DLD1 (cell line): ENCODE results near the gene MAST4.

ENCODE experiments used
- in situ Hi-C: cut with HindIII; loops from 2 replicates; pipeline ENCODE4 v1.10.0; 2017; ENCODE audit warnings: low sequenced_read_pairs

MAST4 gene

DNA sequence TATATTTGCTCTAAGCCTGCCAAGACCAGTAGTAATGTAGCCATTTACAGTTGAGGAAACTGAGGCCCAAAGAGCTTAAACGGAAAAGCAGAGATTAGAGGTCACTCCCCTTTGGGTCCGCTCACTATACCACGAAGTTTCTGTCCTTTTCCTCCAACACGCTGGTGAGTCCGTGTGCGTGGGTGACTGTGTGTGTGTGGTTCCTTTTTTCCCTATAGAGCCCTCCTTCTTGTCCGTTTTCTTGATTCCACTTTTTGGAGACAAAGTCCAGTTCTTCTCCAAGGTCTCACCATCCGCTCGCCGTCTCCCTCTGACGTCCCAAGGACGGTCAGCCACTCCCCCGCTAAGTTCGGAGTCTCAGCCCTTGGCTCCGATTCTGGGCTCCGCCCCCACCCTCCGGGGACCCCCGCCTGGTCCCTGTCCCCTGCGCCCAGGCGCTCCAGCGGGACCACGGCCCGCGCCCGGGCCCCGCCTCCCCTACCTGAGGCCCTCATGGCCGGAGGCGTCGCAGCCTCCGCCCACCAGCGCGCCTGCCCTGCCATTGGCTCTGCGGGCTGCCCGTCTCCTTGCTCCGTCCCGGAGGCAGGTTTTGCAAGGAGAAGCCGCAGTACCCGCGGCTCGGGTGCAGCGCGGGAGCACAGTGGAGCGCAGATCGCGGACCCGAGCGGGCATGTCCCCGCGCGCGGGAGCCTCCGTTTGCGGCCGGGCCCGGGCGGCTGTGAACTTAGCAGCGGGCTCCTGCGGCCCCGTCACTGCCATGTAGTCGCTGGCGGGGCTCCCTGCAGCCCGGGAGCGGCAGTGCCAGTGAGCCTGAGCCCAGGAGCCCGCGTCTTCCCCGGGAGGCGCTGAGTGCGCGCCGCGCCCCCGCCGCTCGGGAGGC is at the start of gene MAST4:
TSS of gene MAST4 (plus strand) at position 638 of the 880 bp plus-strand sequence. CDS start 263 bp downstream, outside the sequence.
- in situ Hi-C loops: no loop called here

DNA sequence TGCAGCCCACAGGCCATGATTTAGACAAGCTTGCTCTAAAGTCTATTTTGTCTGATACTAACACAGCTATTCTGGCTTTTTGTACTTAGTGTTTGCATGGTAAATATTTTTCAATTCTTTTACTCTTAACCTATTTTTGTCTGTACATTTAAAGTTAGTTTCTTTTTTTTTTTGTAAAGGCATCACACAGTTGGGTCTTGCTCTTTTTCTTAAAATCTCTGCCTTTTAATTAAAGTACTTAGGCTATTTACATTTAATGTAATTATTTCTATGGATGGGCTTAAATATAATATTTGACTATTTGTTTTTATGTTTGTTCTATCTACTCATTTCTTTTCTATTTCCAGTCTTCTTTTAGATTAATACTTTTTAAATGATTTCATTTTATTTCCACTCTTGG is 49.7 kb upstream of the MAST4 start:
- in situ Hi-C loops: no loop called here

DNA sequence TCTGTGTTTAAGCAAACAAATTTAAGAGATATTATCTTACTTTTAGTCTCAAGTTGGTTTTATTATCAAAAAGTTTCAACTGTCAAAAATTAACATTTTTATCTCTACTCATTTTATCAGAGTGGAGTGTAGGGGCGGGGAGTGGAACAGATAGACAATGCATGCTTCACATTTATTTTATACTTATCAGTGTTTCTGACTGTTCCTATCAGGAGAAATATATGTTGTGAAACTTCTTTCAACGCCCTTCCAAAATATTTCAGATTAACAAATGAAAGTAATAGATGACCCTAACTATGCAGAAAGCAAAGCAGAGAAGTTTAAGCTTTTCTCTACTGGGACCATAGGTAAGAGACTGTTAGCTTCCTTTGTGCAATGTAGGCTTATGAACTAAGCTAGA is 44.9 kb upstream of the MAST4 start:
- in situ Hi-C loops: no loop called here

DNA sequence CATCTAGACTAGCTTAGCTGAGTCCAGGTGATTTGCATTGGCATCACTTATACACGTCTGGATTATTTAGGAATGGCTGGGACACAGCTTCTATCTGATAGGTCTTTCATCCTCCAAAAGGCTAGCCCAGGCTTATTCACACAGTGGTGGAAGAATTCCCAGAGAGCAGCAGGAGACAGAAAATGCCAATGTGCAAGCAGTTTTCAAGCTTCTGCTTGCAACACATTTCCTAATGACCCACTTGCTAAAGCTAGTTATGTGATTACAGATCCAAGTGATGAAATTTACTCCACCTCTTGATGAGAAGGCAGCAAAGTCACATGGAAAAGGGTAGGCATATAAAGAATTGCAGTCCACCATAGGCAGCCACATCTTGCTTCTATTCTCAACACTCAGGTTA is 44.2 kb upstream of the MAST4 start:
- in situ Hi-C loops: no loop called here

DNA sequence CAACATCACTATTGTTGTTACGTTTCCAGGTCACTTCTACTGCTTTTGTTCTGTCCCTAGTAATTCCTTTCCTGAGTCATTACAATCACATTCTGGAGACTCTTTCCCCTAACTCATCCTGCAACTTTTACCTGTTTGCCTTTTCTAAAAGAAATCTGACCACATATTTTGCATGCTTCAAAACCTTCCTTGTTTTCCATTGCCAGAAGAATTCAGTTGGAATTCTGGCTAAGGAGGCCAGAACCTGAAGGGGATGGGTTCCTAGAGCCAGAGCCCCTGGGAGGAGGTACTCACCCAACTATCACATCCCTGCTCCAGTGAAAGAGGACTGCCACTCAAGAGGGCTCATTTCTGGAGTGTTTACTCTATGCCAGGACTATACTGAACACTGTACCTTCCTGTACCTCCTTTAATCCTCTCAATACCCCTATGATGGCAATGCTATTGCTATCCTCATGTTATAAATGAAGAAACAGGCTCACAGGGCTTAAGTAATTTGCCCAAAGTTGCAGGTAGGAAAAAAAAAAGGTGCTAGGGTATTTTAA is 42.8 kb upstream of the MAST4 start:
- in situ Hi-C loops: no loop called here

DNA sequence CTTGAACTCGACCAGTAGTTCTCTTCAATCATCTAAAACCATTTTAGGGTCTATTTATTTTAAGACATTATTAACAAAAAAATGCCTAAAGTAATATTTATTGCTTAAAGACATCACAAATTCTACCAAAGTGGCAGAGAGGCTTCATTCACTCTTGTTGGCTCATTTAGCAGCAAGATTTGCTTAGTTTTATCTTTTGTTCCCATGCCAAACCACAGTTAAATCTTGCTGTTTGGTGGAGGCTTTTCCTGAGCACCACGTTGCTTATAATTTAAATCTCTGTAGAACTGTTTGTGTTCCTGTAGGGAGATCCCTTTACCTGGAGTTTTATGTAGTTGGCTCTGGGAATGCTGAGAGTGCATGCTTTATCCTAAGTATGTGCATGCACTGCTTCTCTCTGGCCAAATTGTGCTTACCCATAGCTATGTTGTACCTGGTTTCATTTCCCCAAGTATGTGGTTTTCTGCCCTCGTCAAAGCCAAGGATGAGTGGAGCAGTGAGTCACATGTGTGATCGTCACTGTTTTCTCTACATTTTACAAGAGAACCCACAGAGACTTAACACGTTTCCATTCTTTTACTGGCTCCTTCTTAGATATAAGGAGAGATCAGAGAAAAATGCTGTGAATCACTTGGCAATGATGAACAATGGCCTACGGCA is 42.1 kb upstream of the MAST4 start:
- in situ Hi-C loops: no loop called here

DNA sequence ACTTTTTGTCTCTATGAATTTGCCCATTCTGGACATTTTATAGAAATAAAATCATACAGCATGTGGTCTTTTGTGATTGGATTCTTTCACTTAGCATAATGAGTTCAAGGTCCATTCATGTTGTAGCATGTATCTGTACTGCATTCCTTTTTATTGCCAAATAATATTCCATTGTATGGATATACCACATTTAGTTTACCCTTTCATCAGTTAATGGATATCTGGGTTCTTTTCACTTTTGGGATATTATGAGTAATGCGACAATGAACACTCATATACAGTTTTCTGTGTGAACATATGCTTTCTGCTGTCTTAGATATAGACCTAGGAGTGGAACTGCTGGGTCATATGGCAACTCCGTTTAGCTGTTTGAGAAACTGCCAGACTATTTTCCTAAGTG is 41.3 kb upstream of the MAST4 start:
- in situ Hi-C loops: no loop called here

DNA sequence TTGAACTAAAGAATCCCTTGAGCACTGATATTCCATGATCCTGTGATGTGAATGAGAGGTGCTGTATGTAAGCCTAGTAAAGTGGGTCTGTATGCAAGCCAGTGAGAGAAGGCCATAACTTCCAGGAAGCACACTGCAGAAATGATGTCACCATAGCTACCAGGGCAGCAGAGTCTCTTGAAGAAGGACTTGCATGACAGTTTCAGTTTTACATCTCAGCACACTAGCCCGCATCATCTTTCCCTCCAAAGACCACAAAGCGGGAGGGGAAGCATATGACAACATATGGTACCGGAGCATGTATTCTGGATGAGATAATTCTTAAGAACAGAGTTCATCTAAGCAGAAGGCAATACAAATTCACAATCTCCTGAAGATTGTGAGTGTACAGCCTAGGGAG is 37.6 kb upstream of the MAST4 start:
- in situ Hi-C loops: no loop called here

DNA sequence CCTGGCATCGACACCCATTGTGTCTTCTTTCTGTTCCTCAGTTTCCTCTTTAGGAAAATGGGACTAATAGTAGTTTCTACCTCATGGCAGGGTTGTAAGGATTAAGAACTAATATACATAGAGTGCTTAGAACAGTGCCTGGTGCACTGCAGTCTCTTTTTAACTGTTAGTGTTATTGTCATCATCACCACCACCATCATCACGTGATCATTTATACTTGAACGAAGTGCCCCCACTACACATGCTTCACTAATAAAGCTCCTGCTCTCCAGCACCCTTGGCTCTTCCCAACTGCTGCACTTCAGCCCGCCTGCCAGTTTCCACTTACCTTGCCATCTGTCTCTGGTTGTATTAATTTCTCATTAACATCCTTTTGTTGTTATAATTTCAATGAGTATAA is 35.8 kb upstream of the MAST4 start:
- in situ Hi-C loops: no loop called here

DNA sequence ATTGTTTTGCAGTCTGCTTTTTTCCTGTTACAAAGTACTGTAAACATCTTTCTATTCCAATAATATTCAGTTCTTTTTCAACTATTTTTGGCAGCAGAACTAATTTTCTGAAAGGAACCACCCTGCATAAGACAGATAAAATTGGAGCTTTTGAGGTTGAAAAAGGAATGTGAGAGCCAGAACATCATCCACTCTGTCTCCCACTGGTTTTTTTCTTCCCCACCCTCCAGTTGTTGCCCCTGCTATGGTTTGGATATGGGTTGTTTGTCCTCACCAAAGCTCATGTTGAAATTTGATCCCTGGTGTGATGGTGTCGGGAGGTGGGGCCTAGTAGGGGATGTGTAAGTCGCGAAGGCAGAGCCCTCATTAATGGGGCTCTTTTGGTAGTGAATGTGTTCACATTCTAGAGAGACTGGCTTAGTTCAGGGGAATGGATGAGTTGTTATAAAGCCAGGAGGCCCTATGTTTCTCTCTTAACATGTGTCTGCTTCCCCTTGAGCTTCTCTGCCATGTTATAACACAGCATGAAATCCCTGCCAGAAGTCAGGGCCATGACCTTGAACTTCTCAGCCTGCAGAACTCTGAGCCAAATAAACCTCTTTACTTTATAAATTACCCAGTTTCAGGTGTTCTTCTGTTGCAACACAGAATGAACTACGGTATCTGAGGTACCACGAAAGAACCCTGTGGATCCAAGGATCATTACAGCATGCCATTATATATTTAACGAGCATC is 34.8 kb upstream of the MAST4 start:
- in situ Hi-C loops: no loop called here

DNA sequence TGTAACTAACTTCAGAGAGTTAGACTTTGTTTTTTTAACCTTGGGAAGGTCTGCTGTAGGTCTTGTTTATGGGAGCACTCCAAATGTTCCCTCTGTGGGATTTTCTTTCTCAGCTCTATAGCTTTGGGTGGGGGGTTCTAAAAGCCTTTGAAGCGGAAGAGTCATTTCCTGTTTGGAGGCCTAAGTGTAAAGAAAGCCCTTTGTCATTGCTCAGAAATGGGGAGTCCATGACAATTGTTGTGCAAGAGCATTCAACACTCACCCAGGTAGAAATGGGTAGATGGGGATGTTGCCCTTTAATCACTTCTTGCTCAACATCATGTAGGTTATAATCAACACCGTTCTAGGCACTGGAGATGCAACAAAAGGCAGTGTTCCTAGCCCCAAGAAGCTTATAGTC is 30.3 kb upstream of the MAST4 start:
- in situ Hi-C loops: no loop called here

DNA sequence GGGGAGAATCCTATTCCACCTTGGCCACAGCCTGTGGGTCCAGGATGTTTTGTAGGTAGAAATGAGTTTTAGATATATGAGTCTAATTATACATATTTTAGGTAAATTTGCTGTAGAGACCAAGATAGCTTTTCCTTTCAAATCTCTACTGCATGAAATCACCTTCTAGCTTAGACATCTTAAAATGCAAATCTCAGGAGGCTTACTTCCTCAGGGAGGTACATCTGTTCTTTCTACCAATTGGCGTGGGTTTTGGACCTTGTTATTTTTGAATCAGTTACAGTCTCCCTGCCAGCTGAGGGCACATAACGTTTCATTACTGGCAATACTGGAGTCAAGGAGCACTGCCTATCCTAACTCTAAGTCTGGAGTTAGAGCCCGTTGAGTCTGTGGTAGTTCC is 28.7 kb upstream of the MAST4 start:
- in situ Hi-C loops: no loop called here

DNA sequence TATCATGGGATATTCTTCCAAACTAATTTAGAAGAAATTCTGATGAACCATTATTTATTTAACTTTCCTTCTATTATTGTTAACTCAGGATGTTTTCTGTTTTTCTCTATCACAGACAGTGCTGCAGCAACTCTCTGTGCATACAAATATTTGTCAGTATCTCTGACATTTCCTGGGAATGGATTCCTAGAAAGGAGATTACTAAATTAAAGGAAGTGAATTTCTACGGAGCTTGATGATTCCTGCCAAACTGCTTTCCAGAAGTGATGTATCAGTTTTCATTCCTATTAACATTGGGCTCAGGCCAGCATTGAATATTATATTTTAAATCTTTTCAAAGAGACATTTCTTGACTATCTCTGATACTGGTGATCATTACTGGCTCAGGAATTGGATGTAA is 26.0 kb upstream of the MAST4 start:
- in situ Hi-C loops: no loop called here

DNA sequence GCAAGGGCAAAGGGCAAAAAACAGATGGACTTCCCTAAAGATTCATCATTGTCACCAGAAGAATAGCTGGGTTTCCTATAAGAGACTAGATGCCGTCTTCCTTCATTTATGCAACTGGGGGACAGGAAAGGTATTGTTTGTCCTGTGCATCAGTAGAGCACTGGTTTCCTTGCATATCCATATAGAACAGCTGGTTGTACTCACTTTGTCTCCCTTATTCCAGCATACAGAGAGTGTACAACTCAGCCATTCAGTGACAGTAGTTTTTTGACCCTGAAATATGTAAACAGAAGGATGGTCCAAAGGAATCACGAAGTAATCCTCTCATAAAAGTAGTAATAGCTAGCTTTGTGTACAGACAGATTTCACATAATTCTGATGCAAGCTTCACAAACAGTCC is 22.5 kb upstream of the MAST4 start:
- in situ Hi-C loops: no loop called here

DNA sequence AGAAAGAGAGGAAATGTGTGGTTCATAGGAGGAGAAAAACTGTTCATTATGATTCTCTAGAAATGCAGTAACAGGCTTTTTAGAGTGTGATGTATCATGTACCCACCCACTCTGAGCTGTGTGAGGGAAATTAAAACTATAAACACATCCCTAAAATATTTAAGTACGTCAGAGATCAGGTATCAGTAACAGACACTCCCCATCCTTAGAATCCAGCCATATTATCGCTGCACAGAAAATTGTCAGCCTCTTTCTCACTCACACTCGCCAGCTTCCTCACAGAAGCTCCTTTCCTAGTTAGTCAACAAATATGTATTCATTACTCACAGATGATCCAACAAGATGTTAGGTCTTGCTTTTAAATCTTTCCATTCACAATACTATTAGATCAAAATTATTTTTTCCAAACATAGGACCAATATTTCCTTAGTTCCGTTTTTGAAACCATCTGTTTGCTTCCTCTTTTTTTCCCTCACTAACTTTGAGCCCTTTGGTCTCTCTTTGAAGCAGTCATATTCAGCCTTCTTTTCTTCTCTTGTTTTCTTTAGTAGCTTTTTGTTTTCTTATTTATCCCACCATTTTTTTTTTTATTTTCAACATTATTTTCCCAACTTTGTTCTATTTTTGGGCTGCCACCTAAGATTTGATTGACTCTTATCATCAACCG is 13.6 kb upstream of the MAST4 start:
- in situ Hi-C loops: no loop called here

DNA sequence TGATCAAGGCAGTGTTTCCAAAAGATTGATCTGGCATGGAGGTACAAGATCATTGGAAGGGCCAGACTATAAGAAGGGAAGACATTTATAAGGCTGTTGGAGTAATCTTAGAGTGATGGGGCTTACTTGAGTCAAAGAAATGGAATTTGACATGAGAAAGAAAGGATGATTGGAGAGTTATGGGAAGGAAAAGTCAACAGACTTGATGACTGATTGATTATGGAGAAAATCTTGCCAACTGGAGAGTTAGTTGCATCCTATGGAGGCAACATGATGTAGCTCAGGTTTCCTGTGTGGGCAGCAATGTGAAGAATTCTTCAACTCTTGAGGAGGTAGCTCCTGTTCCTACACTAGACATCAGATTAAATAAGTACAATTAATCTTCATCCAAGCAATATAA is 10.9 kb upstream of the MAST4 start:
- in situ Hi-C loops: no loop called here

DNA sequence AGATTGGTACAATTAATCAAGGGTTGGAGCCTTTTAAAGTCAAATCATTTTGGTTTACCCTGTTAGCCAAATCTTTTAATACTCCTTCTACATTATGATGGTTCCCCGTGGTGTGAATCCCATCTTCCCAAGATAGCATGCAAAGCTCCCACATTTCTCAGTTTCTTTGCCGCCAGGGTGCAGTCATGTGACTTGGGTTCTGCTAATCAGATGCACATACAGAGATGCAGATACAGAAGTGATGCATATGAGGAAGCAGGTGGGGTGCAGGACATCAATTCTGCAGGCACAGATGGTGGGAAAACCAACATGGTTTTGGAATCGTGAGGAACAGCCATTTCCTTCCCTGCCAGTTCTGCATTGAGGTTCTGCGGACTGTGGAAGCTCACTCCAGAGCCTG is 8.4 kb upstream of the MAST4 start:
- in situ Hi-C loops: no loop called here

DNA sequence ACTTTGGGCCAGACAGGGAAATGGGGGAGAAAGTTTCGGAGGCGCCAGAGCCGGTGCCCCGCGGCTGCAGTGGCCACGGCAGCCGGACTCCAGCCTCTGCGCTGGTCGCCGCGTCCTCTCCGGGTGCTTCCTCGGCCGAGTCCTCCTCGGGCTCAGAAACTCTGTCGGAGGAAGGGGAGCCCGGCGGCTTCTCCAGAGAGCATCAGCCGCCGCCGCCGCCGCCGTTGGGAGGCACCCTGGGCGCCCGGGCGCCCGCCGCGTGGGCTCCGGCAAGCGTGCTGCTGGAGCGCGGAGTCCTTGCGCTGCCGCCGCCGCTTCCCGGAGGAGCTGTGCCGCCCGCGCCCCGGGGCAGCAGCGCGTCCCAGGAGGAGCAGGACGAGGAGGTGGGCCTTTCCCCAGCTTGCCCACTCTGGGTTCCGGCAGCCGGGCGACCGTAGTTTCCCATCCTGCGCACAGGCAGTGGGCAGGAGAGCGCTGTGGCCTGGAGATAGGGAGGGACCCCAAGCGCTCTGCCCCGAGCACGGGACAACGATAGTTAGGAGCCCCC is 516 bp downstream of the MAST4 start:
- in situ Hi-C loops: no loop called here

DNA sequence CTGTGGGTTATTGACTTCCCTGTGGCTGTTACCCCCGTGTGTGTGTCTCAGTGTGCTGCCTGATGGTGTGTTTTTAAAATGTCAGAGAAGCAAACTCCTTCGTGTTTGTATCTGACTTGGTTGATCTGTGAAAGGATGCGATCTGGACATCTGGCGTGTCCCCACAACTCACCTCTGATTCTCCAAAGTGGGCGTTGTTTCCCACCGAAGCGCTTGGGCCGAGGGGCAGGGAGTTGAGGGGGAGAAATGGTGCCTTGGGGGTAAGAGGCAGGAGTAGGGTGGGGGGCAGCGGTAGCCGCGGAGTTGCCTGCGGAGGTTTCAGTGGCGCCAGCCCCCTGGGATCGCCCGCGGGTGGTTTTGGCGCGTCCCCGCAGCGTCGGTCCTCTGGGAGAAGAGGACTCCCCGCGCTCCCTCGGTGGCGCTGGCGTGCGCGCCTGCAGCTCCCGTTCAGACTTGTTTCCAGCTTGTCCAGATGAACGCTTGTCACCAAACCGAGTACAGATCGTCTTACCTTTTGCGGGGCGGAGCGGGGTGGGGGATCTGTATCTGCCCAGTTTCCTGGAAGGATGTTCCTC is 1.1 kb downstream of the MAST4 start:
- in situ Hi-C loops: no loop called here

DNA sequence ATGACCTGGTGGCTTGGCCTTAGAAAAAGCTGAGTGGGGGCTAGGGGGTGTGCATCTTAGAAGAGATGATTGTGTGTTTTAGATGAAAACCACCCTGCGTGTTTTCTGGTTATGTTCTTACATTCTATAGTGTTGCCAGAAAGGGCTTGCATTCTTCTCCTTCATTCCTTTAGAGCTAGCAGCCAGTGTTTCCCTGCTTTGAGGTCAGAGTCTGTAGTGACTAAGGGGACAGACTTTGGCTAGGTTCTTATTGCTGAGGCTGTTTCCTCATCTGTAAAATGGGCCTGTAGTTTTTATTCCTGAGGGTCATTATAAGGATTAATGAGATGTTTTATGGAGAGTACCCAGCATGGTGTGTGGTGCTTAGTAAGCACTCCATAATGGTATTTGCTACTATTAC is 6.4 kb downstream of the MAST4 start:
- in situ Hi-C loops: no loop called here
